Endothelial cell of umbilical vein (primary cell): ENCODE measurements around the gene LYRM7. TPM values are rescaled to one million over a fixed set of nuclear protein-coding genes. Genes with fewer than 3 reads are reported as not detected.

Experiments
- BruUV-seq: library from RNA; stranded (reverse); fragments of 400-500 nt; replicated peaks from 2 replicates; lab custom pipeline; 2021; lab: Mats Ljungman, UMichigan
- CTCF ChIA-PET: fragments of 300-600, 350-600 bp; sonication (Branson Sonifier 250); formaldehyde crosslinking; loops from one replicate; lab custom pipeline; 2021; ENCODE audit warnings: antibody characterized with exemption, inconsistent platforms; lab: Charles Lee
- POLR2A ChIA-PET: fragments of 300-600, 350-600 bp; sonication (Branson Sonifier 250); formaldehyde crosslinking; loops from one replicate; lab custom pipeline; 2021; ENCODE audit warnings: antibody characterized with exemption, inconsistent platforms; lab: Charles Lee
- DNase-seq: peaks from one replicate; pipeline ENCODE4 v3.0.0-alpha.2; 2011; ENCODE audit warnings: low read depth, low spot score
- FAIRE-seq: peaks from 2 replicates; lab custom pipeline; 2011; peaks lifted over from hg19 to GRCh38; lab: Jason Lieb, UNC
- H2AFZ ChIP-seq: 2 replicates; pipeline ENCODE4 v1.6.0; 2012; ENCODE audit warnings: low read depth, low read length, control low read depth, inconsistent platforms
- H3K27ac ChIP-seq: 2 replicates; pipeline ENCODE4 v1.5.1; 2011; ENCODE audit warnings: low read depth, mild to moderate bottlenecking, control low read depth, low read length, moderate library complexity; ENCODE audit not compliant: insufficient read depth
- H3K27me3 ChIP-seq, 2 experiments: 2 replicates each; pipeline versions ENCODE4 v1.6.0 to v1.6.1; 2011; ENCODE audit warnings: low read length in 2 of 2, mixed read lengths in 1 of 2; ENCODE audit not compliant: control insufficient read depth in 2 of 2, insufficient read depth in 2 of 2
- H3K36me3 ChIP-seq, 2 experiments: 2 replicates in 1 of 2; 3 replicates in 1 of 2; pipeline ENCODE4 v1.5.1; 2011; ENCODE audit warnings: low read length in 2 of 2, mild to moderate bottlenecking in 1 of 2, moderate library complexity in 1 of 2; ENCODE audit not compliant: control insufficient read depth in 2 of 2, insufficient read depth in 2 of 2; ENCODE audit errors: extremely low read depth in 1 of 2
- H3K4me1 ChIP-seq: 3 replicates; pipeline ENCODE4 v1.5.1; 2011; ENCODE audit warnings: mild to moderate bottlenecking, low read length; ENCODE audit not compliant: control insufficient read depth, insufficient read depth; ENCODE audit errors: extremely low read depth
- H3K4me2 ChIP-seq: 2 replicates; pipeline ENCODE4 v1.6.1; 2011; ENCODE audit warnings: low read length, control low read depth, mixed read lengths; ENCODE audit not compliant: insufficient read depth
- H3K4me3 ChIP-seq, 3 experiments: fragments of 200-600 bp in 1 of 3; sonication (generic), shearing (Covaris generic) in 1 of 3; replicated peaks in 1 of 3; 2 replicates each; pipeline ENCODE4 v1.5.1; 2011 to 2016; ENCODE audit warnings: control low read depth in 3 of 3, low read length in 3 of 3, mild to moderate bottlenecking in 2 of 3, inconsistent platforms in 1 of 3, low read depth in 1 of 3, moderate library complexity in 1 of 3; ENCODE audit not compliant: insufficient read depth in 1 of 3
- H3K79me2 ChIP-seq: 2 replicates; pipeline ENCODE4 v1.6.0; 2012; ENCODE audit warnings: low read length, inconsistent platforms; ENCODE audit not compliant: control insufficient read depth, insufficient read depth
- H3K9ac ChIP-seq: replicated peaks from 2 replicates; pipeline ENCODE3; 2011; ENCODE audit warnings: low read length, control low read depth; ENCODE audit not compliant: insufficient read depth; ENCODE audit errors: extremely low read depth
- H3K9me1 ChIP-seq: replicated peaks from 3 replicates; pipeline ENCODE4 v1.6.0; 2011; ENCODE audit warnings: mild to moderate bottlenecking, low read length; ENCODE audit not compliant: control insufficient read depth, insufficient read depth; ENCODE audit errors: extremely low read depth
- H3K9me3 ChIP-seq: replicated peaks from 2 replicates; pipeline ENCODE4 v1.5.1; 2012; ENCODE audit warnings: low read length, inconsistent platforms; ENCODE audit not compliant: control insufficient read depth, insufficient read depth
- H4K20me1 ChIP-seq: replicated peaks from 2 replicates; pipeline ENCODE3; 2011; ENCODE audit warnings: mild to moderate bottlenecking, low read length; ENCODE audit not compliant: control insufficient read depth, insufficient read depth; ENCODE audit errors: extremely low read depth
- CTCF ChIP-seq, 2 donors: IDR thresholded peaks; 1 replicate in 1 of 2; 2 replicates in 1 of 2; pipeline ENCODE4 v1.5.1; 2011; ENCODE audit warnings: low read length in 2 of 2, mild to moderate bottlenecking in 2 of 2, moderate library complexity in 2 of 2, control low read depth in 1 of 2, inconsistent platforms in 1 of 2, low read depth in 1 of 2; ENCODE audit not compliant: insufficient read depth in 1 of 2; ENCODE audit errors: extremely low read depth in 1 of 2
- EZH2 ChIP-seq: IDR thresholded peaks from 2 replicates; pipeline ENCODE4 v1.6.1; 2012; ENCODE audit warnings: borderline replicate concordance, low read depth, mild to moderate bottlenecking, moderate library complexity, low read length, inconsistent platforms; ENCODE audit not compliant: severe bottlenecking
- FOS ChIP-seq: IDR thresholded peaks from 2 replicates; pipeline ENCODE4 v1.6.1; 2011; ENCODE audit warnings: mild to moderate bottlenecking, low read length, moderate library complexity, borderline replicate concordance; ENCODE audit not compliant: insufficient read depth
- GATA2 ChIP-seq: IDR thresholded peaks from 2 replicates; pipeline ENCODE4 v1.7.0; 2011; ENCODE audit warnings: low read depth, mild to moderate bottlenecking, moderate library complexity, mixed read lengths, low read length; ENCODE audit not compliant: insufficient read length, insufficient read depth
- JUN ChIP-seq: IDR thresholded peaks from 2 replicates; pipeline ENCODE4 v1.6.1; 2011; ENCODE audit warnings: borderline replicate concordance, low read depth; ENCODE audit not compliant: insufficient read length, insufficient read depth
- MYC ChIP-seq: IDR thresholded peaks from one replicate; pipeline ENCODE4 v1.6.1; 2011; ENCODE audit warnings: mild to moderate bottlenecking, low read depth, low read length
- dilution Hi-C: fragments of 300-500 bp; cut with MboI; formaldehyde crosslinking; loops from one replicate; pipeline ENCODE4 v1.15.0; 2019; ENCODE audit warnings: low sequenced_read_pairs; ENCODE audit not compliant: extremely low pct_ligation_motif_present
- intact Hi-C: fragments of 100-400 bp; cut with micrococcal nuclease; formaldehyde crosslinking; loops from one replicate; pipeline ENCODE4 v1.10.0; 2022
- polyA plus RNA-seq, 4 experiments: library from polyadenylated mRNA; depleted of rRNA in 3 of 4; stranded (reverse) in 3 of 4; unstranded in 1 of 4; fragments of >200 nt; gene quantifications; 2 replicates each; pipeline versions ENCODE4 v1.2.1 to v1.2.3, GENCODE V29; 2011 to 2012; ENCODE audit warnings: missing spikeins in 1 of 4
- total RNA-seq: library from RNA; stranded (reverse); gene quantifications from 2 replicates; pipeline ENCODE4 v1.2.3, GENCODE V29; 2021

LYRM7 gene
- total and polyA plus RNA-seq, 2 donors (not counting 3 experiments of a cell fraction or from before 2014, with no cell fraction given) = 0.88 to 7.5 TPM

GRCh38 chr5:131142970-131143617, 27.6 kb upstream of the LYRM7 start:
- H4K20me1 ChIP-seq = no peaks in the 10 kb centered on the region
- H3K4me3 ChIP-seq = no peak overlapping the region
- H3K79me2 ChIP-seq = no peaks in the 10 kb centered on the region
- no peak overlapping the region for H3K9ac ChIP-seq
- no peak for DNase-seq
- no peaks in the 10 kb centered on the region for H3K4me1 ChIP-seq
- no peaks in the 10 kb centered on the region for H3K9me1 ChIP-seq
- H3K27me3 ChIP-seq = no peaks in the 10 kb centered on the region
- H3K27ac ChIP-seq = no peak overlapping the region
- FAIRE-seq = no peak
- ChIA-PET CTCF (no interaction called here), POLR2A (no interaction called here)
- no peaks in the 10 kb centered on the region for H3K9me3 ChIP-seq
- no peak overlapping the region for H3K4me2 ChIP-seq
- no TSS peak for BruUV-seq
- intact Hi-C loops = no loop called here
- TF ChIP-seq FOS (no peak), EZH2 (no peak), GATA2 (no peak), JUN (no peak), MYC (no peak), CTCF (IDR thresholded peaks at IDR 0.05; ENCODE audit: extremely low read depth in 1 of 2, insufficient read depth in 1 of 2, low read depth in 1 of 2, low read length in 2 of 2) (no peak)
- no peaks in the 10 kb centered on the region for H3K36me3 ChIP-seq
- H2AFZ ChIP-seq = no peak overlapping the region
- dilution Hi-C loops = no loop called here
